ENCODE measurements around the gene TMIGD2. TPM values are rescaled to one million over a fixed set of nuclear protein-coding genes. Genes with fewer than 3 reads are reported as not detected.

The TMIGD2 gene
- total RNA-seq, 1 experiment from 2014 or later: not detected

DNA sequence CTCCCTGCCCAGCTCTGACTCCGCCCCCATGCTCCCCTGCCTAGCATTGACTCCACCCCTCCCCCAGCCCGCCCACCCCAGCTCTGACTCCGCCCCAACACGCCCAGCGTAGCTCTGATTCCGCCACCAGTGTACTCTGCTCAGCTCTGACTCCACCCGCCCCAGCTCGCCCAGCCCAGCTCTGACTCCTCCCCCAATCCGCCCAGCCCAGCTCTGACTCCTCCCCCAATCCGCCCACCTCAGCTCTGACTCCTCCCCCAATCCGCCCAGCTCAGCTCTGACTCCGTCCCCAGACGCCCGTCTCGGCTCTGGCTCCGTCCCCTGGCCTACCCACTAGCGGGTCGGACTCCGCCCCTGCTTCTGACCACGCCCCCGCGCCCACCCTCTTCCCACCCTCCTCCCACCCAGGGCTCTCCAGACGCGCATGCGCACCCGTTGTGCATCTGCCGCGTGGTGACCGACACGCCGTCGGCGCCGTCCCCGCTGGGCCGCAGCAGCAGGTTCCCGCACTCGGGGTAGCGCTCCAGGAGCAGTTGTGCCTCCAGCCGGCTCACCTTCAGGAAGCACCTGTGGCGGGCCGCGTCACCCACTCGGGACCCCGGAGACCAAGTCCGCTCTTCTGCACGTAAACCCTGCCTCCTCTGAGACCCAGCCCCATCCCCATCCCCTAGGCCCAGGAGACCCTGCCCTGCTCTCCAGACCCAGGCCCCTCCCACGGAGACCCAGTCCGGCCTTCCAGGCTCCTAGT, 26.2 kb upstream of the TMIGD2 start:
- Histone ChIP-seq H3K4me3 (ENCODE audit: low read length) (no peak overlapping the region), H3K9me3 (ENCODE audit: low read length) (no peaks in the 10 kb centered on the region), H3K79me2 (ENCODE audit: low read length) (no peaks in the 10 kb centered on the region), H3K27ac (ENCODE audit: low read length) (no peak overlapping the region), H3K4me1 (ENCODE audit: insufficient read depth, low read length) (no peaks in the 10 kb centered on the region), H3K4me2 (ENCODE audit: low read length) (no peak overlapping the region), H3K9ac (ENCODE audit: low read length) (no peak overlapping the region), H3K27me3 (ENCODE audit: low read length) (no peaks in the 10 kb centered on the region), H4K20me1 (ENCODE audit: low read length) (no peaks in the 10 kb centered on the region), H3K36me3 (ENCODE audit: low read depth, low read length) (no peaks in the 10 kb centered on the region), H3F3A (ENCODE audit: low read length, unreplicated experiment) (no peaks in the 10 kb centered on the region), H2AFZ (ENCODE audit: low read length) (no peak overlapping the region), H3K9me2 (replicated peaks; ENCODE audit: low read length) (no peaks in the 10 kb centered on the region)
- DNase-seq (no peak), ATAC-seq (0 out of 2 replicates have a peak, but pooled peaks have one; percentile 13)
- CTCF ChIA-PET: no interaction called here
- no TSS peak for BruUV-seq (replicated peaks)
- intact Hi-C loops (cut with micrococcal nuclease): no loop called here
- POLR2A ChIA-PET (ENCODE audit: unreplicated experiment): no interaction called here
- TF ChIP-seq, protein P1, sequence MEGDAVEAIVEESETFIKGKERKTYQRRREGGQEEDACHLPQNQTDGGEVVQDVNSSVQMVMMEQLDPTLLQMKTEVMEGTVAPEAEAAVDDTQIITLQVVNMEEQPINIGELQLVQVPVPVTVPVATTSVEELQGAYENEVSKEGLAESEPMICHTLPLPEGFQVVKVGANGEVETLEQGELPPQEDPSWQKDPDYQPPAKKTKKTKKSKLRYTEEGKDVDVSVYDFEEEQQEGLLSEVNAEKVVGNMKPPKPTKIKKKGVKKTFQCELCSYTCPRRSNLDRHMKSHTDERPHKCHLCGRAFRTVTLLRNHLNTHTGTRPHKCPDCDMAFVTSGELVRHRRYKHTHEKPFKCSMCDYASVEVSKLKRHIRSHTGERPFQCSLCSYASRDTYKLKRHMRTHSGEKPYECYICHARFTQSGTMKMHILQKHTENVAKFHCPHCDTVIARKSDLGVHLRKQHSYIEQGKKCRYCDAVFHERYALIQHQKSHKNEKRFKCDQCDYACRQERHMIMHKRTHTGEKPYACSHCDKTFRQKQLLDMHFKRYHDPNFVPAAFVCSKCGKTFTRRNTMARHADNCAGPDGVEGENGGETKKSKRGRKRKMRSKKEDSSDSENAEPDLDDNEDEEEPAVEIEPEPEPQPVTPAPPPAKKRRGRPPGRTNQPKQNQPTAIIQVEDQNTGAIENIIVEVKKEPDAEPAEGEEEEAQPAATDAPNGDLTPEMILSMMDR (conservative IDR thresholded peaks at IDR 0.05; ENCODE audit: low read depth, low read length): no peak
- TF ChIP-seq EZH2phosphoT487 (IDR thresholded peaks at IDR 0.05; ENCODE audit: borderline replicate concordance, low read length): no peak

DNA sequence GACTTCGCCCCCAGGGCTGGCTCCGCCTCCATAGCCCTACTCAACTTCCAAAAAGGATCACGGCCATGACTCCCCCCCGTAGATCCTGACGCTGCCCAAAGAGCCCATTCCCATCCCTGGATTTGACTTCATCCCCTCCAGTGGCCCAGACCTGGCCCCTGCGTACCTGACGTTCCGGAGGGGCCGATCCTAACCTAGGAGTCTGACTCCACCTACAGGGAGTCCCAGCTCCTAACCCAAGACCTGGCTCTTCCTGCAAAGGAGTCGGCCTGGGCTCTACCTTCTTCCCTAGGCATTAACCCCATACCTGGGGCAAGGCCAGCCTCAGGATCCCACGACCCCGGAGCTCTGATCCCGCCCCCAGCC, 25.7 kb upstream of the TMIGD2 start:
- no peak overlapping the region for H2AFZ ChIP-seq (ENCODE audit: low read length)
- H3K9me3 ChIP-seq (ENCODE audit: low read length): no peaks in the 10 kb centered on the region
- H3K9me2 ChIP-seq (replicated peaks; ENCODE audit: low read length): no peaks in the 10 kb centered on the region
- no peaks in the 10 kb centered on the region for H3F3A ChIP-seq (ENCODE audit: low read length, unreplicated experiment)
- no peak for DNase-seq
- no peaks in the 10 kb centered on the region for H3K79me2 ChIP-seq (ENCODE audit: low read length)
- H3K4me2 ChIP-seq (ENCODE audit: low read length): no peak overlapping the region
- no peak for ATAC-seq
- no peak overlapping the region for H3K27ac ChIP-seq (ENCODE audit: low read length)
- intact Hi-C loops (cut with micrococcal nuclease): no loop called here
- no peak overlapping the region for H3K4me3 ChIP-seq (ENCODE audit: low read length)
- TF ChIP-seq, protein P1 (conservative IDR thresholded peaks at IDR 0.05; ENCODE audit: low read depth, low read length): no peak
- TF ChIP-seq EZH2 (IDR thresholded peaks at IDR 0.05; ENCODE audit: low read length, unreplicated experiment): no peak
- no peak for TF ChIP-seq EZH2phosphoT487 (IDR thresholded peaks at IDR 0.05; ENCODE audit: borderline replicate concordance, low read length)
- ChIA-PET POLR2A (ENCODE audit: unreplicated experiment) (no interaction called here), CTCF (no interaction called here)
- no peaks in the 10 kb centered on the region for H4K20me1 ChIP-seq (ENCODE audit: low read length)
- no peaks in the 10 kb centered on the region for H3K27me3 ChIP-seq (ENCODE audit: low read length)
- H3K4me1 ChIP-seq (ENCODE audit: insufficient read depth, low read length): no peaks in the 10 kb centered on the region
- BruUV-seq (replicated peaks): no TSS peak
- H3K9ac ChIP-seq (ENCODE audit: low read length): no peak overlapping the region
- H3K36me3 ChIP-seq (ENCODE audit: low read depth, low read length): no peaks in the 10 kb centered on the region

DNA sequence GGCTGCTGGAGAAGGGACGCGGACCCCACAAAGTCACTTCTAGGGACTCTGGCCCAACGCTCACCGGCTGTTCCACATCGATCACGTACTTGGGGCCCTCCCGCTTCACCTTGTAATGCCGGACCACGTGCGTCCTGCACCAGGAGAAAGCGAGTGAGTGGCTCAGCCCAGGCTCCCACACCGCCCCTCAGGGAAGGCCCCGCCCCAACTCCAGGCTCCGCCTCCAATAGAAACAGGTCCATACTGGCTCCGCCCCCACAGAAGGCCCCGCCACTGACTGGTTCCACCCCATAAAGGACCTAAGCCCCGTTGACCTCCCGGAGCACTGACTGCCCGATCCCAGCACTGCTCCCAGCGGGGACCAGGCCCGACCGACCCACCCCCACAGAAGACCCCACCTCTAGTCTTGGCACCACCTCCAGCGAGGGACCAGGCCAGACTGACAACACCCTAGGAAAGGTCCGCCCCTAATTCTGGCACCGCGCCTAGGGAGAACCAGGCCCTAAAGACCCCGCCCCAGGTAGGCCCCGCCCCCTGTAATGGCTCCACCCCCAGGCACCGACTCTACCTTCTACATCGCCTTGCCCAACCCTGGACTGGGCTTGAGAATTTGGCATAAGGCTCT, 25.2 kb upstream of the TMIGD2 start:
- POLR2A ChIA-PET (ENCODE audit: unreplicated experiment): no interaction called here
- ATAC-seq (no peak; the same call in 1 of the 2 replicates), DNase-seq (no peak)
- BruUV-seq (replicated peaks): no TSS peak
- no peaks in the 10 kb centered on the region for H3K9me2 ChIP-seq (replicated peaks; ENCODE audit: low read length)
- H3K36me3 ChIP-seq (ENCODE audit: low read depth, low read length): no peaks in the 10 kb centered on the region
- TF ChIP-seq, protein P1 (conservative IDR thresholded peaks at IDR 0.05; ENCODE audit: low read depth, low read length): no peak
- TF ChIP-seq EZH2 (IDR thresholded peaks at IDR 0.05; ENCODE audit: low read length, unreplicated experiment) (no peak), EZH2phosphoT487 (IDR thresholded peaks at IDR 0.05; ENCODE audit: borderline replicate concordance, low read length) (no peak)
- H3K4me1 ChIP-seq (ENCODE audit: insufficient read depth, low read length): no peaks in the 10 kb centered on the region
- no peaks in the 10 kb centered on the region for H3K27me3 ChIP-seq (ENCODE audit: low read length)
- no peaks in the 10 kb centered on the region for H4K20me1 ChIP-seq (ENCODE audit: low read length)
- no peak overlapping the region for H3K4me2 ChIP-seq (ENCODE audit: low read length)
- no peaks in the 10 kb centered on the region for H3K79me2 ChIP-seq (ENCODE audit: low read length)
- H3K27ac ChIP-seq (ENCODE audit: low read length): no peak overlapping the region
- no peaks in the 10 kb centered on the region for H3F3A ChIP-seq (ENCODE audit: low read length, unreplicated experiment)
- H3K9me3 ChIP-seq (ENCODE audit: low read length): no peaks in the 10 kb centered on the region
- H2AFZ ChIP-seq (ENCODE audit: low read length): no peak overlapping the region
- no peak overlapping the region for H3K9ac ChIP-seq (ENCODE audit: low read length)
- intact Hi-C loops (cut with micrococcal nuclease): no loop called here
- H3K4me3 ChIP-seq (ENCODE audit: low read length): no peak overlapping the region
- CTCF ChIA-PET: no interaction called here
